IMR-90 (cell line): Measurements from ENCODE around the gene GPR35. TPM values are rescaled to one million over a fixed set of nuclear protein-coding genes. Genes with fewer than 3 reads are reported as not detected.

ENCODE experiments used
- ATAC-seq: fragments of 200-7000 bp; cut with Tn5 transposase; 2 replicates; pipeline ENCODE4 v1.9.1; 2020; ENCODE audit warnings: low read depth, mild to moderate bottlenecking, moderate library complexity
- BruUV-seq: library from RNA; stranded (reverse); fragments of 400-500 nt; replicated peaks from 2 replicates; lab custom pipeline; 2021; lab: Mats Ljungman, UMichigan
- CTCF ChIA-PET: fragments of 300-600 bp; formaldehyde crosslinking; extraction: SDS; loops from one replicate; lab custom pipeline; 2021; ENCODE audit warnings: antibody characterized with exemption; lab: Yijun Ruan, JAX
- POLR2A ChIA-PET: fragments of 300-600 bp; sonication (Branson Sonifier 250); formaldehyde crosslinking; loops from one replicate; lab custom pipeline; 2022; ENCODE audit warnings: antibody characterized with exemption; ENCODE audit not compliant: unreplicated experiment; lab: Charles Lee
- DNase-seq: peaks from one replicate; pipeline ENCODE4 v3.0.0; 2013
- H2AFZ ChIP-seq: replicated peaks from 2 replicates; pipeline ENCODE3; 2013; ENCODE audit warnings: low read length, mild to moderate bottlenecking; ENCODE audit not compliant: poor library complexity
- H2AK5ac ChIP-seq: 2 replicates; pipeline ENCODE4 v1.6.1; 2013; ENCODE audit warnings: low read depth, low read length, inconsistent platforms
- H2AK9ac ChIP-seq: replicated peaks from 2 replicates; pipeline ENCODE3; 2013; ENCODE audit warnings: mild to moderate bottlenecking, low read depth, low read length, moderate library complexity; ENCODE audit not compliant: poor library complexity
- H2BK120ac ChIP-seq: 2 replicates; pipeline ENCODE4 v1.6.1; 2013; ENCODE audit warnings: low read depth, low read length, inconsistent platforms
- H2BK15ac ChIP-seq: 3 replicates; pipeline ENCODE4 v1.6.1; 2013; ENCODE audit warnings: low read depth, low read length, inconsistent platforms
- H2BK20ac ChIP-seq: 2 replicates; pipeline ENCODE4 v1.6.1; 2013; ENCODE audit warnings: low read depth, mild to moderate bottlenecking, inconsistent platforms, low read length, moderate library complexity
- H2BK5ac ChIP-seq: 2 replicates; pipeline ENCODE4 v1.6.1; 2013; ENCODE audit warnings: mild to moderate bottlenecking, low read depth, low read length, inconsistent platforms; ENCODE audit not compliant: poor library complexity, severe bottlenecking
- H3K14ac ChIP-seq: replicated peaks from 2 replicates; pipeline ENCODE4 v1.6.1; 2013; ENCODE audit warnings: low read depth, low read length, inconsistent platforms
- H3K18ac ChIP-seq: 2 replicates; pipeline ENCODE4 v1.6.1; 2013; ENCODE audit warnings: low read depth, low read length, control low read depth
- H3K23ac ChIP-seq: 2 replicates; pipeline ENCODE4 v1.6.1; 2013; ENCODE audit warnings: low read depth, low read length, inconsistent platforms
- H3K27ac ChIP-seq: 2 replicates; pipeline ENCODE4 v1.5.1; 2013; ENCODE audit warnings: mild to moderate bottlenecking, control low read depth, low read length; ENCODE audit not compliant: insufficient read depth
- H3K27me3 ChIP-seq: 2 replicates; pipeline ENCODE4 v1.6.1; 2013; ENCODE audit warnings: low read length; ENCODE audit not compliant: control insufficient read depth, insufficient read depth
- H3K36me3 ChIP-seq: 2 replicates; pipeline ENCODE4 v1.6.1; 2013; ENCODE audit warnings: low read length, mixed read lengths; ENCODE audit not compliant: control insufficient read depth, insufficient read depth
- H3K4ac ChIP-seq: 2 replicates; pipeline ENCODE4 v1.6.1; 2013; ENCODE audit warnings: low read depth, low read length, inconsistent platforms
- H3K4me1 ChIP-seq: 2 replicates; pipeline ENCODE4 v1.6.1; 2013; ENCODE audit warnings: low read length, mixed read lengths; ENCODE audit not compliant: control insufficient read depth, insufficient read depth
- H3K4me2 ChIP-seq: 2 replicates; pipeline ENCODE4 v1.6.1; 2013; ENCODE audit warnings: low read depth, mild to moderate bottlenecking, control low read depth, low read length, moderate library complexity
- H3K4me3 ChIP-seq: 2 replicates; pipeline ENCODE4 v1.5.1; 2013; ENCODE audit warnings: low read depth, mild to moderate bottlenecking, control low read depth, low read length, moderate library complexity; ENCODE audit not compliant: insufficient read depth
- H3K56ac ChIP-seq: 2 replicates; pipeline ENCODE4 v1.6.1; 2013; ENCODE audit warnings: low read length, inconsistent platforms; ENCODE audit not compliant: insufficient read depth; ENCODE audit errors: extremely low read depth
- H3K79me1 ChIP-seq, 2 experiments: 2 replicates each; pipeline ENCODE4 v1.6.1; 2013; ENCODE audit warnings: low read length in 2 of 2, inconsistent platforms in 1 of 2, low read depth in 1 of 2
- H3K9ac ChIP-seq: 2 replicates; pipeline ENCODE4 v1.6.1; 2013; ENCODE audit warnings: low read depth, low read length, control low read depth
- H3K9me1 ChIP-seq: 2 replicates; pipeline ENCODE4 v1.6.1; 2013; ENCODE audit warnings: low read length, inconsistent platforms; ENCODE audit not compliant: insufficient read depth
- H3K9me3 ChIP-seq: 2 replicates; pipeline ENCODE4 v1.6.1; 2013; ENCODE audit warnings: low read length; ENCODE audit not compliant: control insufficient read depth, insufficient read depth
- H4K20me1 ChIP-seq: 2 replicates; pipeline ENCODE4 v1.6.1; 2013; ENCODE audit warnings: low read length, inconsistent platforms; ENCODE audit not compliant: insufficient read depth
- H4K5ac ChIP-seq: 2 replicates; pipeline ENCODE4 v1.6.1; 2013; ENCODE audit warnings: mild to moderate bottlenecking, low read depth, low read length, control low read depth
- H4K8ac ChIP-seq, 2 experiments: 2 replicates each; pipeline ENCODE4 v1.6.1; 2013; ENCODE audit warnings: low read depth in 2 of 2, low read length in 2 of 2, control low read depth in 1 of 2, inconsistent platforms in 1 of 2
- H4K91ac ChIP-seq: 2 replicates; pipeline ENCODE4 v1.6.1; 2013; ENCODE audit warnings: low read depth, low read length, inconsistent platforms; ENCODE audit not compliant: insufficient read depth
- BHLHE40 ChIP-seq: fragments of 150-350 bp; IDR thresholded peaks from 2 replicates; pipeline ENCODE4 v1.6.1; 2016; ENCODE audit warnings: mild to moderate bottlenecking, low read depth, low read length
- CEBPB ChIP-seq: IDR thresholded peaks from 2 replicates; pipeline ENCODE4 v1.6.1; 2012; ENCODE audit warnings: low read depth, low read length, improper control_type of control experiment
- CHD1 ChIP-seq: IDR thresholded peaks from 2 replicates; pipeline ENCODE4 v1.6.1; 2012; ENCODE audit warnings: low read depth, low read length, improper control_type of control experiment
- FOS ChIP-seq: fragments of 150-350 bp; IDR thresholded peaks from 2 replicates; pipeline ENCODE4 v1.6.1; 2016; ENCODE audit warnings: low read depth, low read length
- MAFK ChIP-seq: IDR thresholded peaks from 2 replicates; pipeline ENCODE4 v1.6.1; 2012; ENCODE audit warnings: low read depth, low read length, improper control_type of control experiment
- MAZ ChIP-seq: IDR thresholded peaks from 2 replicates; pipeline ENCODE4 v1.6.1; 2012; ENCODE audit warnings: low read depth, mild to moderate bottlenecking, low read length, improper control_type of control experiment, moderate library complexity, borderline replicate concordance
- MXI1 ChIP-seq: IDR thresholded peaks from 2 replicates; pipeline ENCODE4 v1.6.1; 2012; ENCODE audit warnings: low read depth, mild to moderate bottlenecking, low read length, moderate library complexity, borderline replicate concordance
- NFE2L2 ChIP-seq: fragments of 150-350 bp; IDR thresholded peaks from 2 replicates; pipeline ENCODE4 v1.6.1; 2016; ENCODE audit warnings: low read depth, mild to moderate bottlenecking, low read length
- POLR2A ChIP-seq: IDR thresholded peaks from 2 replicates; pipeline ENCODE4 v1.6.1; 2012; ENCODE audit warnings: mild to moderate bottlenecking, low read depth, low read length
- RAD21 ChIP-seq: IDR thresholded peaks from 2 replicates; pipeline ENCODE4 v1.6.1; 2012; ENCODE audit warnings: low read length, improper control_type of control experiment
- RCOR1 ChIP-seq: IDR thresholded peaks from 2 replicates; pipeline ENCODE4 v1.6.1; 2012; ENCODE audit warnings: mild to moderate bottlenecking, low read length, improper control_type of control experiment; ENCODE audit not compliant: insufficient replicate concordance
- RFX5 ChIP-seq: IDR thresholded peaks from 2 replicates; pipeline ENCODE4 v1.8.0; 2012; ENCODE audit warnings: low read depth, mild to moderate bottlenecking, low read length, moderate library complexity
- SMC3 ChIP-seq: fragments of 150-350 bp; IDR thresholded peaks from 2 replicates; pipeline ENCODE4 v1.6.1; 2016; ENCODE audit warnings: low read depth, mild to moderate bottlenecking, antibody characterized with exemption, low read length, moderate library complexity
- USF2 ChIP-seq: fragments of 150-350 bp; IDR thresholded peaks from 2 replicates; pipeline ENCODE4 v1.6.1; 2017; ENCODE audit warnings: mild to moderate bottlenecking, antibody characterized with exemption, low read length, low read depth
- WGBS, 2 experiments: methylation state at CpG; one replicate each; pipeline versions ENCODE4 v1.1.5 to v1.1.7; 2013; ENCODE audit warnings: missing lambda C conversion rate in 2 of 2; ENCODE audit not compliant: insufficient read length in 1 of 2; ENCODE audit errors: extremely low coverage in 2 of 2; 5-methylcytosine and 5-hydroxymethylcytosine counted together
- dilution Hi-C: fragments of 300-500 bp; cut with HindIII; formaldehyde crosslinking; loops from one replicate; pipeline ENCODE4 v1.14.3; 2018; ENCODE audit warnings: low sequenced_read_pairs; ENCODE audit not compliant: unreplicated experiment
- in situ Hi-C: fragments of 300-500 bp; cut with MboI; formaldehyde crosslinking; loops from 3 replicates; pipeline ENCODE4 v1.14.3; 2019; ENCODE audit warnings: low sequenced_read_pairs, inconsistent platforms, mixed read lengths
- intact Hi-C: fragments of 100-400 bp; cut with micrococcal nuclease; formaldehyde crosslinking; loops from 2 replicates; pipeline ENCODE4 v1.10.0; 2022
- polyA plus RNA-seq, 3 experiments: library from polyadenylated mRNA; depleted of rRNA; stranded (reverse); fragments of >200 nt; gene quantifications; 2 replicates each; pipeline ENCODE4 v1.2.3, GENCODE V29; 2012; ENCODE audit warnings: low replicate concordance in 1 of 3
- total RNA-seq: library from RNA; depleted of rRNA; stranded (reverse); fragments of >200 nt; gene quantifications from 2 replicates; pipeline ENCODE4 v1.2.3, GENCODE V29; 2012
- TF ChIP-seq, protein P1 (sequence below): fragments of 150-350 bp; IDR thresholded peaks from 2 replicates; pipeline ENCODE4 v1.6.1; 2016; ENCODE audit warnings: low read depth, mild to moderate bottlenecking, low read length, moderate library complexity, borderline replicate concordance

The GPR35 gene
- total and polyA plus RNA-seq, 2 of the 4 experiments (the other 2 are of a cell fraction) = 0.31 TPM; not detected in 1

DNA sequence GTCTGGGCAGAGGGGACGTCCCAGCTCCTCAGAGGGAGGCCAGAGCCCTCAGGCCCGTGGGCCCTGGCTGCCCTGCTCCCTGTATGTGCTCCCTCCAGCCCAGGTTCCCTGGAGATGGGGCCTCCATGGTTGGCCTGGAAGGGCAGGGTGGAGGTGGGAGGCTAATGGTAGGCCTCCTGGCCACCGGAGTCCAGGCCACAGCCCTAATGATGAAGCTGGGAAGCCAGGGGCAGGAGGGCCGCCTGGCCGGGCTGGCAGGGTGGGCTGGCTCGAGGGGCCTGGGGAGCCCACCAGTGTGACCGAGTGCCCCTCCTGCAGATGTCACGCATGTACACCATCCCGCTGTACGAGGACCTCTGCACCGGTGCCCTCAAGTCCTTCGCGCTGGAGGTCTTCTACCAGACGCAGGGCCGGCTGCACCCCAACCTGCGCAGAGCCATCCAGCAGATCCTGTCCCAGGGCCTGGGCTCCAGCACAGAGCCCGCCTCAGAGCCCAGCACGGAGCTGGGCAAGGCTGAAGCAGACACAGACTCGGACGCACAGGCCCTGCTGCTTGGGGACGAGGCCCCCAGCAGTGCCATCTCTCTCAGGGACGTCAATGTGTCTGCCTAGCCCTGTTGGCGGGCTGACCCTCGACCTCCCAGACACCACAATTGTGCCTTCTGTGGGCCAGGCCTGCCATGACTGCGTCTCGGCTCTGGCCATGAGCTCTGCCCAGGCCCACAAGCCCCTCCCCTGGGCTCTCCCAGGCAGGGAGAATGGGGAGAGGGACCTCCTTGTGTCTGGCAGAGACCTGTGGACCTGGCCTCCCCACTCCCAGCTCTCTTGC lies 47.8 kb upstream of the GPR35 start:
- no peak overlapping the region for H2BK120ac ChIP-seq
- peaks cover 12% of the 10 kb centered on the region for H3K9me1 ChIP-seq
- no peak overlapping the region for H3K9ac ChIP-seq
- ATAC-seq = no peak
- peaks cover 31% of the 10 kb centered on the region for H3K36me3 ChIP-seq
- H3K4ac ChIP-seq = no peak overlapping the region
- intact Hi-C loops = no loop called here
- H4K20me1 ChIP-seq = peaks cover 33% of the 10 kb centered on the region
- no peak overlapping the region for H2AFZ ChIP-seq
- dilution Hi-C loops = no loop called here
- no peak overlapping the region for H3K18ac ChIP-seq
- ChIA-PET POLR2A (no interaction called here), CTCF (no interaction called here)
- WGBS, 2 experiments = 95% methylated on average over 14 of the region's 26 CpGs; no CpG with 5 or more reads in 1 of the 2 experiments
- no peak for DNase-seq
- BruUV-seq = no TSS peak
- H3K79me1 ChIP-seq = peaks cover 14 to 43% of the 10 kb centered on the region in 2 experiments; a peak in 3 of 4 replicates
- H2AK5ac ChIP-seq = no peak overlapping the region
- no peak overlapping the region for H2AK9ac ChIP-seq
- H3K4me1 ChIP-seq = peaks cover 10% of the 10 kb centered on the region; the same call in 1 of the 2 replicates
- H3K4me2 ChIP-seq = no peak overlapping the region
- no peak overlapping the region for H3K27ac ChIP-seq
- H3K56ac ChIP-seq = no peak overlapping the region
- no peak overlapping the region for H2BK5ac ChIP-seq
- H2BK20ac ChIP-seq = no peak overlapping the region
- H4K91ac ChIP-seq = no peak overlapping the region
- H3K27me3 ChIP-seq = no peaks in the 10 kb centered on the region
- H4K8ac ChIP-seq = no peak overlapping the region
- no peak overlapping the region for H3K4me3 ChIP-seq
- no peak overlapping the region for H2BK15ac ChIP-seq
- H3K23ac ChIP-seq = no peak overlapping the region
- H3K14ac ChIP-seq = no peak overlapping the region
- no peak overlapping the region for H4K5ac ChIP-seq
- H3K9me3 ChIP-seq = peaks cover 2% of the 10 kb centered on the region; the same call in 1 of the 2 replicates
- in situ Hi-C loops = no loop called here
- TF ChIP-seq CHD1 = no peak
- no peak for TF ChIP-seq RCOR1
- no peak for TF ChIP-seq USF2
- no peak for TF ChIP-seq NFE2L2
- no peak for TF ChIP-seq SMC3
- no peak for TF ChIP-seq RAD21
- TF ChIP-seq MAFK = no peak
- no peak for TF ChIP-seq MXI1
- no peak for TF ChIP-seq MAZ
- TF ChIP-seq POLR2A = no peak
- TF ChIP-seq, protein P1, sequence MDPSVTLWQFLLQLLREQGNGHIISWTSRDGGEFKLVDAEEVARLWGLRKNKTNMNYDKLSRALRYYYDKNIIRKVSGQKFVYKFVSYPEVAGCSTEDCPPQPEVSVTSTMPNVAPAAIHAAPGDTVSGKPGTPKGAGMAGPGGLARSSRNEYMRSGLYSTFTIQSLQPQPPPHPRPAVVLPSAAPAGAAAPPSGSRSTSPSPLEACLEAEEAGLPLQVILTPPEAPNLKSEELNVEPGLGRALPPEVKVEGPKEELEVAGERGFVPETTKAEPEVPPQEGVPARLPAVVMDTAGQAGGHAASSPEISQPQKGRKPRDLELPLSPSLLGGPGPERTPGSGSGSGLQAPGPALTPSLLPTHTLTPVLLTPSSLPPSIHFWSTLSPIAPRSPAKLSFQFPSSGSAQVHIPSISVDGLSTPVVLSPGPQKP = no peak
- no peak for TF ChIP-seq BHLHE40
- TF ChIP-seq FOS = no peak
- TF ChIP-seq RFX5 = no peak
- no peak for TF ChIP-seq CEBPB
